Hepatocyte (in vitro differentiated cells): ENCODE data around the gene FRY. TPM values are rescaled to one million over a fixed set of nuclear protein-coding genes. Genes with fewer than 3 reads are reported as not detected.

Experiments used
- DNase-seq: peaks from one replicate; pipeline ENCODE4 v3.0.0-alpha.2; 2016; ENCODE audit warnings: low spot score
- H2AFZ ChIP-seq: fragments of 200-600 bp; sonication (generic); 2 replicates; pipeline ENCODE4 v1.6.0; 2016; ENCODE audit warnings: antibody characterized with exemption, mild to moderate bottlenecking
- H3K27ac ChIP-seq: fragments of 200-600 bp; sonication (generic); 2 replicates; pipeline ENCODE4 v1.5.1; 2016; ENCODE audit warnings: mild to moderate bottlenecking
- H3K27me3 ChIP-seq: fragments of 200-600 bp; sonication (generic); 2 replicates; pipeline ENCODE4 v1.6.1; 2016
- H3K36me3 ChIP-seq: fragments of 200-600 bp; sonication (generic); replicated peaks from 2 replicates; pipeline ENCODE4 v1.5.1; 2016; ENCODE audit warnings: low read depth; ENCODE audit not compliant: insufficient read depth
- H3K4me1 ChIP-seq: fragments of 200-600 bp; sonication (generic); 2 replicates; pipeline ENCODE4 v1.5.1; 2016; ENCODE audit warnings: mild to moderate bottlenecking, moderate library complexity; ENCODE audit not compliant: insufficient read depth
- H3K4me2 ChIP-seq: fragments of 200-600 bp; sonication (generic); 2 replicates; pipeline ENCODE4 v1.6.0; 2016
- H3K4me3 ChIP-seq: fragments of 200-600 bp; sonication (generic); 2 replicates; pipeline ENCODE4 v1.5.1; 2016; ENCODE audit warnings: mild to moderate bottlenecking
- H3K79me2 ChIP-seq: fragments of 200-600 bp; sonication (generic); 2 replicates; pipeline ENCODE4 v1.6.0; 2017; ENCODE audit warnings: mild to moderate bottlenecking
- H3K9me2 ChIP-seq: fragments of 200-600 bp; sonication (generic); replicated peaks from 2 replicates; pipeline ENCODE4 v1.6.0; 2017; ENCODE audit warnings: mild to moderate bottlenecking; ENCODE audit not compliant: insufficient read depth
- H3K9me3 ChIP-seq: fragments of 200-600 bp; sonication (generic); 2 replicates; pipeline ENCODE4 v1.5.1; 2016; ENCODE audit warnings: low read depth, mild to moderate bottlenecking
- H4K20me1 ChIP-seq: fragments of 200-600 bp; sonication (generic); 2 replicates; pipeline ENCODE4 v1.6.0; 2016; ENCODE audit warnings: mild to moderate bottlenecking; ENCODE audit not compliant: insufficient read depth, poor library complexity, severe bottlenecking
- EZH2 ChIP-seq: fragments of 200-600 bp; sonication (generic); IDR thresholded peaks from 2 replicates; pipeline ENCODE4 v1.6.1; 2016; ENCODE audit warnings: antibody characterized with exemption, mild to moderate bottlenecking, borderline replicate concordance
- EZH2phosphoT487 ChIP-seq: fragments of 200-600 bp; sonication (generic); IDR thresholded peaks from one replicate; pipeline ENCODE4 v1.6.1; 2018; ENCODE audit warnings: antibody characterized with exemption, mild to moderate bottlenecking, low read depth, moderate library complexity; ENCODE audit not compliant: unreplicated experiment, severe bottlenecking
- WGBS: methylation state at CpG from one replicate; pipeline ENCODE4 v1.1.6; 2016; ENCODE audit warnings: low lambda C conversion rate; ENCODE audit errors: missing lambda C conversion rate; 5-methylcytosine and 5-hydroxymethylcytosine counted together
- polyA plus RNA-seq: library from polyadenylated mRNA; unstranded; fragments of >200 nt; fragmentation: Nextera tagmentation; extraction: Ambion mirVana; gene quantifications from 2 replicates; pipeline ENCODE4 v1.2.1, GENCODE V29; 2016
- total RNA-seq: library from RNA; depleted of rRNA; stranded (reverse); fragments of >200 nt; gene quantifications from 2 replicates; pipeline ENCODE4 v1.2.3, GENCODE V29; 2014
- TF ChIP-seq, protein P1 (sequence below): fragments of 200-600 bp; sonication (generic); IDR thresholded peaks from 2 replicates; pipeline ENCODE4 v1.5.1; 2016; ENCODE audit warnings: antibody characterized with exemption, mild to moderate bottlenecking; ENCODE audit not compliant: poor library complexity

The FRY gene
- total and polyA plus RNA-seq, 2 experiments from 2014 or later: 2.4 to 3.7 TPM

DNA sequence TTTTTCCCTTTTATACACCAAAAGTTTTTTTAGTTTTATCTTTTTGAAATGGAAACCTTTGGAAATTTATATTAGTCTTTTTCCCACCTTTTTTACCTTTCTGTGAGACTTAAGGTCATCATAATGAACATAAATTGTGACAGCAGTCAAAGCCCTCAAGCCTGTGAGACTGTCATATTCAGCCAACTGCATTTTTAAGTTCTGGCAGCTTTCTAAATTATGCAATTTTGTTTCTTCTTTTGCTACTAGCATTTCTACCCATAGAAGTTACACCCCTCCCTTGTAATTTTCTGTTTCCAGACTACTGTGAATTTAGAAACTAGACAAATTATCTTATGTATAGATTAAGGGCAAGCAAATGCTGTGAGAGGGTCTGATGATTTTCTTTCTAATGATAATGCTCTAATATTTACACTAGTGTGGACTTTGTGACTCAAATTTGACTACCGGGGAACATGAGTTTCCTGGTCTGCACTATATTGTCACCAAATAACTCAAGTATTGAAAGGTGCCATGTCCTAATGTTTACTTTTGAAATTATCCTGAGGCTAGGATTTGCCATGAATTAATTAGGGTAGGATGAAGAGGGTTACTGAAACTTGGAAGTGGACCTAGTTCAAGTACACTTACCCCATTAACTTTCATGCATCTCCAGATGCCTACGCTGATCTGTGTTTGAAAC lies 43.7 kb downstream of the FRY start:
- H3K4me1 ChIP-seq: no peaks in the 10 kb centered on the region
- no peak overlapping the region for H3K4me2 ChIP-seq
- no peaks in the 10 kb centered on the region for H3K27me3 ChIP-seq
- H3K4me3 ChIP-seq: no peak overlapping the region
- no peaks in the 10 kb centered on the region for H3K9me3 ChIP-seq
- H3K9me2 ChIP-seq: no peaks in the 10 kb centered on the region
- H4K20me1 ChIP-seq: no peaks in the 10 kb centered on the region
- no peaks in the 10 kb centered on the region for H3K36me3 ChIP-seq
- no peak overlapping the region for H2AFZ ChIP-seq
- TF ChIP-seq, protein P1, sequence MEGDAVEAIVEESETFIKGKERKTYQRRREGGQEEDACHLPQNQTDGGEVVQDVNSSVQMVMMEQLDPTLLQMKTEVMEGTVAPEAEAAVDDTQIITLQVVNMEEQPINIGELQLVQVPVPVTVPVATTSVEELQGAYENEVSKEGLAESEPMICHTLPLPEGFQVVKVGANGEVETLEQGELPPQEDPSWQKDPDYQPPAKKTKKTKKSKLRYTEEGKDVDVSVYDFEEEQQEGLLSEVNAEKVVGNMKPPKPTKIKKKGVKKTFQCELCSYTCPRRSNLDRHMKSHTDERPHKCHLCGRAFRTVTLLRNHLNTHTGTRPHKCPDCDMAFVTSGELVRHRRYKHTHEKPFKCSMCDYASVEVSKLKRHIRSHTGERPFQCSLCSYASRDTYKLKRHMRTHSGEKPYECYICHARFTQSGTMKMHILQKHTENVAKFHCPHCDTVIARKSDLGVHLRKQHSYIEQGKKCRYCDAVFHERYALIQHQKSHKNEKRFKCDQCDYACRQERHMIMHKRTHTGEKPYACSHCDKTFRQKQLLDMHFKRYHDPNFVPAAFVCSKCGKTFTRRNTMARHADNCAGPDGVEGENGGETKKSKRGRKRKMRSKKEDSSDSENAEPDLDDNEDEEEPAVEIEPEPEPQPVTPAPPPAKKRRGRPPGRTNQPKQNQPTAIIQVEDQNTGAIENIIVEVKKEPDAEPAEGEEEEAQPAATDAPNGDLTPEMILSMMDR: no peak
- TF ChIP-seq EZH2phosphoT487: no peak
- no peak for TF ChIP-seq EZH2
- H3K79me2 ChIP-seq: no peaks in the 10 kb centered on the region
- WGBS: 61% methylated on average over 2 of the region's 2 CpGs
- no peak overlapping the region for H3K27ac ChIP-seq
- no peak for DNase-seq

DNA sequence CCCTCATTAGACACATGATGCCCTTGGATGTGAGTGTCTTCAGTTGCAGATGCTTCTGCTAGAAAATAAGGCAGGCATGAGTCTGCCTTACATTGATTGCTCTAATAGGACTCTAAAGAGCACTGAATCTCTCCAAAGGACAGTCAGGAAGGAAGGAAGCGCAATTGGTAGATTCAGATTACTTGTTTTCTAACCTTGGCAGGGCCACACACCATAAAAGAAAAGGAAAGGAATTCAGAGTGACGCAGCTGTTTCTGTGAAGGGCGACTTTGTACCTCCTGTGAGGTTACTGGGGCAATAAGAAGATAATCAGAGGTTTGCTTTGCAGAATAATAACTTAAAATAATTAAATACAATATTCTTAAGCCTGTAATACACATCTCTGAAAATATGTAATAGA lies 48.0 kb downstream of the FRY start:
- H2AFZ ChIP-seq: no peak overlapping the region
- no peak overlapping the region for H3K4me3 ChIP-seq
- H3K9me3 ChIP-seq: no peaks in the 10 kb centered on the region
- H3K9me2 ChIP-seq: no peaks in the 10 kb centered on the region
- H3K4me1 ChIP-seq: no peaks in the 10 kb centered on the region
- no peaks in the 10 kb centered on the region for H4K20me1 ChIP-seq
- no peak overlapping the region for H3K27ac ChIP-seq
- no peaks in the 10 kb centered on the region for H3K79me2 ChIP-seq
- no peaks in the 10 kb centered on the region for H3K36me3 ChIP-seq
- TF ChIP-seq, protein P1: no peak
- no peak for TF ChIP-seq EZH2phosphoT487
- no peak for TF ChIP-seq EZH2
- H3K4me2 ChIP-seq: no peak overlapping the region
- no peak for DNase-seq
- H3K27me3 ChIP-seq: no peaks in the 10 kb centered on the region
- 95% methylated on average over 3 of the region's 3 CpGs for WGBS

DNA sequence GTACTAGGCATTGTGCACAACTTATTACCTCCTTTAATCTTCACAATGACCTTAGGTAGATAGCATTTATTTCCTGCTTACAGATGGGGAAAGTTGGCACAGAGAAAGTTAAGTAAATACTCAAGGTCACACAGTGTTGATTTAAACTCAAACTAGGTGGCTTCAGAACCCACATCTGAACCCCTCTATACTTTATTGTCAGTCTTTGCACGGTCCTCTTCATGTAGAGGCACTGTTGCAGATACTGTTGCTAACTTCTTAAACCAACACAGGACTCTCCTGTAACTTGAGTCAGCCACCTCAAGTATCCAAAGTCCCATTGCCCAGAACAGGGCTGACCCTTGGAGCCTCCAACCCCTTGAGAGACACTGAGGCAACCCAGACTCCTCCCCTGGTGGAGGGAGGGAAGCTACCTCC lies 48.8 kb downstream of the FRY start:
- TF ChIP-seq EZH2 (no peak), EZH2phosphoT487 (no peak)
- TF ChIP-seq, protein P1: no peak
- H3K79me2 ChIP-seq: no peaks in the 10 kb centered on the region
- no peaks in the 10 kb centered on the region for H4K20me1 ChIP-seq
- H3K9me2 ChIP-seq: no peaks in the 10 kb centered on the region
- WGBS: 73% methylated on average over 1 of the region's 1 CpG
- H2AFZ ChIP-seq: no peak overlapping the region
- no peaks in the 10 kb centered on the region for H3K27me3 ChIP-seq
- no peaks in the 10 kb centered on the region for H3K9me3 ChIP-seq
- no peak overlapping the region for H3K4me2 ChIP-seq
- H3K27ac ChIP-seq: no peak overlapping the region
- peak; percentile 19 for DNase-seq
- H3K4me3 ChIP-seq: no peak overlapping the region
- no peaks in the 10 kb centered on the region for H3K4me1 ChIP-seq
- H3K36me3 ChIP-seq: no peaks in the 10 kb centered on the region

DNA sequence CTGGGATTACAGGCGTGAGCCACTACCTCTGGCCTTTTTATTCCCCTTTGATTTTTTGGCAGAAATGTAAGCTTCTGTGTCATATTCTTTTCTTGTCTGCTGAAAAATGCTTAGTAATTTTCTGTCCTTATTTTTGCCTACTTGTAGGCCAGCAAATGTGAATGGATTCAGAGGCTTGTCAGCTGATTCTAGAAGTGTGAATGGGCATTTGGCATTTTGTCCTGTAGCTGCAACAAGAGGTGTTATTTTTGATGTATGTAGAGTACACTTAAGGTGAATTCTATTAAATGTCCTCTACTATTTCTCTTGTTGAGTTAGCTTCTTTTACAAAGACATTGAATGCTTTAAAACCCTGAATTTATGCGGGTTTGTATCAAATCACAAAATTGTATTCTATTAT lies 50.0 kb downstream of the FRY start:
- Histone ChIP-seq H3K4me2 (no peak overlapping the region), H3K9me3 (no peaks in the 10 kb centered on the region), H3K36me3 (no peaks in the 10 kb centered on the region), H4K20me1 (no peaks in the 10 kb centered on the region), H3K27ac (no peak overlapping the region), H3K9me2 (no peaks in the 10 kb centered on the region), H3K4me1 (no peaks in the 10 kb centered on the region), H2AFZ (no peak overlapping the region), H3K79me2 (no peaks in the 10 kb centered on the region), H3K27me3 (no peaks in the 10 kb centered on the region), H3K4me3 (no peak overlapping the region)
- WGBS: 100% methylated on average over 2 of the region's 2 CpGs
- TF ChIP-seq EZH2 (no peak), EZH2phosphoT487 (no peak)
- TF ChIP-seq, protein P1: no peak
- no peak for DNase-seq
